A673 (cell line): ENCODE results near the gene NEK6. TPM values are rescaled to one million over a fixed set of nuclear protein-coding genes. Genes with fewer than 3 reads are reported as not detected.

Experiments
- BruUV-seq: library from RNA; stranded (reverse); fragments of 400-500 nt; replicated peaks from 2 replicates; lab custom pipeline; 2021; lab: Mats Ljungman, UMichigan
- CTCF ChIA-PET: fragments of 300-600 bp; sonication (Branson Sonifier 250); formaldehyde crosslinking; loops from one replicate; lab custom pipeline; 2022; ENCODE audit warnings: antibody characterized with exemption; lab: Charles Lee
- POLR2A ChIA-PET: fragments of 300-600 bp; sonication (Branson Sonifier 250); formaldehyde crosslinking; loops from one replicate; lab custom pipeline; 2022; ENCODE audit warnings: antibody characterized with exemption; ENCODE audit not compliant: low non-redundant PET; lab: Charles Lee
- DNase-seq: peaks from one replicate; pipeline ENCODE4 v3.0.0-alpha.2; 2015; ENCODE audit warnings: low spot score
- H3K27ac ChIP-seq: fragments of 200-600 bp; sonication (generic); 2 replicates; pipeline ENCODE4 v1.5.1; 2016; ENCODE audit warnings: mixed run types, low read depth, mild to moderate bottlenecking, mixed read lengths, antibody characterized with exemption, low read length; ENCODE audit not compliant: poor library complexity, severe bottlenecking
- H3K27me3 ChIP-seq: fragments of 200-600 bp; sonication (generic); replicated peaks from 2 replicates; pipeline ENCODE4 v1.6.1; 2017; ENCODE audit warnings: mixed run types, low read depth, mild to moderate bottlenecking, mixed read lengths, antibody characterized with exemption, low read length; ENCODE audit not compliant: insufficient read depth, poor library complexity
- H3K36me3 ChIP-seq: fragments of 200-600 bp; sonication (generic); 2 replicates; pipeline ENCODE4 v1.6.1; 2016; ENCODE audit warnings: mixed run types, mild to moderate bottlenecking, mixed read lengths, antibody characterized with exemption, low read length; ENCODE audit not compliant: insufficient read depth, poor library complexity, severe bottlenecking
- H3K4me1 ChIP-seq: fragments of 200-600 bp; sonication (generic); 2 replicates; pipeline ENCODE4 v1.6.1; 2017; ENCODE audit warnings: mixed run types, mild to moderate bottlenecking, mixed read lengths, antibody characterized with exemption, low read length; ENCODE audit not compliant: insufficient read depth, poor library complexity, severe bottlenecking
- H3K4me3 ChIP-seq: fragments of 200-600 bp; sonication (generic); 2 replicates; pipeline ENCODE4 v1.5.1; 2016; ENCODE audit warnings: low read depth, mixed run types, mild to moderate bottlenecking, mixed read lengths, low read length; ENCODE audit not compliant: poor library complexity, severe bottlenecking
- H3K9me3 ChIP-seq: fragments of 200-600 bp; sonication (generic); 2 replicates; pipeline ENCODE4 v1.6.1; 2016; ENCODE audit warnings: mixed run types, low read depth, mild to moderate bottlenecking, mixed read lengths, antibody characterized with exemption, low read length; ENCODE audit not compliant: poor library complexity, severe bottlenecking
- CTCF ChIP-seq: fragments of 300-800, 200-600 bp; sonication (generic); conservative IDR thresholded peaks from 2 replicates; pipeline ENCODE4 v1.5.1; 2017; ENCODE audit warnings: low read depth, mild to moderate bottlenecking, antibody characterized with exemption, low read length, moderate library complexity, mixed read lengths
- EZH2 ChIP-seq: fragments of 200-600 bp; sonication (generic); IDR thresholded peaks from 2 replicates; pipeline ENCODE4 v1.6.1; 2017; ENCODE audit warnings: borderline replicate concordance, low read depth, mild to moderate bottlenecking, mixed read lengths, antibody characterized with exemption, low read length; ENCODE audit not compliant: poor library complexity, severe bottlenecking
- intact Hi-C: fragments of 100-400 bp; cut with micrococcal nuclease; formaldehyde crosslinking; loops from one replicate; pipeline ENCODE4 v1.10.0; 2022; ENCODE audit not compliant: unreplicated experiment
- total RNA-seq: library from RNA; stranded (reverse); gene quantifications from 2 replicates; pipeline ENCODE4 v1.2.3, GENCODE V29; 2021

NEK6 gene
- total RNA-seq, 1 experiment from 2014 or later: 23.3 TPM

GRCh38 chr9:124261736-124262648, 4.2 kb downstream of the NEK6 start:
- POLR2A ChIA-PET: no interaction called here
- no TSS peak for BruUV-seq
- intact Hi-C loops: no loop called here

GRCh38 chr9:124262649-124262972, 4.9 kb downstream of the NEK6 start:
- no peak overlapping the region for H3K4me3 ChIP-seq
- H3K36me3 ChIP-seq: no peaks in the 10 kb centered on the region
- ChIA-PET POLR2A (no interaction called here), CTCF (no interaction called here)
- intact Hi-C loops: no loop called here
- no peaks in the 10 kb centered on the region for H3K9me3 ChIP-seq
- H3K27me3 ChIP-seq: no peaks in the 10 kb centered on the region
- DNase-seq: no peak
- no peak for TF ChIP-seq EZH2
- TF ChIP-seq CTCF: no peak
- peak overlapping the region; percentile 25 for H3K27ac ChIP-seq
- peaks cover 34% of the 10 kb centered on the region for H3K4me1 ChIP-seq
- no TSS peak for BruUV-seq

More at GRCh38 chr9:124261736-124262648, 4.2 kb downstream of the NEK6 start:
- H3K36me3 ChIP-seq: no peaks in the 10 kb centered on the region
- CTCF ChIA-PET: no interaction called here
- H3K27ac ChIP-seq: peak overlapping the region; percentile 25
- peaks cover 28% of the 10 kb centered on the region for H3K4me1 ChIP-seq
- no peak for TF ChIP-seq EZH2
- TF ChIP-seq CTCF: no peak
- H3K9me3 ChIP-seq: no peaks in the 10 kb centered on the region
- DNase-seq: no peak
- no peaks in the 10 kb centered on the region for H3K27me3 ChIP-seq
- H3K4me3 ChIP-seq: no peak overlapping the region

GRCh38 chr9:124263213-124263612, 5.5 kb downstream of the NEK6 start:
- Histone ChIP-seq H3K4me3 (no peak overlapping the region), H3K27ac (no peak overlapping the region), H3K9me3 (no peaks in the 10 kb centered on the region), H3K36me3 (no peaks in the 10 kb centered on the region), H3K27me3 (no peaks in the 10 kb centered on the region), H3K4me1 (peaks cover 38% of the 10 kb centered on the region)
- CTCF ChIA-PET: no interaction called here
- TF ChIP-seq CTCF: no peak
- no peak for TF ChIP-seq EZH2
- intact Hi-C loops: no loop called here
- no peak for DNase-seq
- POLR2A ChIA-PET: no interaction called here
- BruUV-seq: no TSS peak
